NT2/D1 (cell line): Measurements from ENCODE around the gene CUL1.

Source experiments
- SUZ12 ChIP-seq: IDR thresholded peaks from 2 replicates; pipeline ENCODE4 v1.6.1; 2011; ENCODE audit not compliant: insufficient read length, insufficient read depth; ENCODE audit errors: extremely low read depth
- YY1 ChIP-seq: IDR thresholded peaks from 2 replicates; pipeline ENCODE4 v1.6.1; 2011; ENCODE audit not compliant: insufficient read length, insufficient read depth

DNA sequence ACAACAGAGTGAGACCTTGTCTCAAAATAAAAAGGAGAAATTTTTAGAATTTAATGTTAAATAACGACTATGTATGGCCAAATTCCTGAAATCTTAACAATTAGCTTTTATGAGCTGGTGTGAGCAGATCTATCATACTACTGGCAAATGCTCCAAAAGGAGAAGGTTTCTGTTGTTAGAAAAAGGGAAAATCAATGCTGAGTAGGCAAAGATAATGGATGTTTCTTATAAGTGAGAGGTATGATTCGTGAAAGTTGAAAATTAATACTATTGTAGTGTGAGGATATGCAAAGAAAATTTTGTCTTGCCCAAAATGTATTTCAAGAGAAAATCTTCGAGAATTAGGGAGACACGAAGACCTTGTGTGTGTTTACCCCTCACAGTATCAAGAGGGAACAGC is 40.8 kb upstream of the CUL1 start:
- TF ChIP-seq SUZ12 (no peak), YY1 (no peak)
